ENCODE results near the gene GUCY1A1.

The GUCY1A1 gene

GRCh38 chr4:155660436-155660835 lies 6.2 kb upstream of the GUCY1A1 start:
- DNase-seq: no peak

- DNase-seq: no peak
Measured at GRCh38 chr4:155665054-155665453, 1.6 kb upstream of the GUCY1A1 start.

GRCh38 chr4:155667222-155667567 lies 547 bp downstream of the GUCY1A1 start:
- peak; percentile 17 to 50 (median 40) for DNase-seq

- peak; percentile 42 to 64 (median 56) for DNase-seq
Measured at GRCh38 chr4:155667568-155668511, 1.2 kb downstream of the GUCY1A1 start.

- no peak for DNase-seq
Measured at GRCh38 chr4:155668707-155669220, 2.1 kb downstream of the GUCY1A1 start.

GRCh38 chr4:155672342-155672741 lies 5.7 kb downstream of the GUCY1A1 start:
- no peak for DNase-seq

GRCh38 chr4:155673453-155673979 lies 6.9 kb downstream of the GUCY1A1 start:
- peak in 1 of 4 experiments; percentile 17 for DNase-seq

- DNase-seq: no peak
Measured at GRCh38 chr4:155674669-155675071, 8.0 kb downstream of the GUCY1A1 start.

GRCh38 chr4:155675709-155676429 lies 9.2 kb downstream of the GUCY1A1 start:
- DNase-seq: peak; percentile 10 to 82 (median 46)

GRCh38 chr4:155676430-155676825 lies 9.8 kb downstream of the GUCY1A1 start:
- no peak for DNase-seq

- DNase-seq: no peak
Measured at GRCh38 chr4:155678011-155678410, 11.4 kb downstream of the GUCY1A1 start.

GRCh38 chr4:155679343-155679742 lies 12.7 kb downstream of the GUCY1A1 start:
- peak; percentile 34 to 67 (median 60) for DNase-seq

GRCh38 chr4:155681886-155682285 lies 15.2 kb downstream of the GUCY1A1 start:
- no peak for DNase-seq

- DNase-seq: no peak
Measured at GRCh38 chr4:155684423-155684822, 17.8 kb downstream of the GUCY1A1 start.

GRCh38 chr4:155684892-155685541 lies 18.4 kb downstream of the GUCY1A1 start:
- DNase-seq: no peak

- no peak for DNase-seq
Measured at GRCh38 chr4:155687380-155687982, 20.8 kb downstream of the GUCY1A1 start.

GRCh38 chr4:155688211-155688610 lies 21.6 kb downstream of the GUCY1A1 start:
- no peak for DNase-seq

- DNase-seq: no peak
Measured at GRCh38 chr4:155688860-155689259, 22.2 kb downstream of the GUCY1A1 start.

- no peak for DNase-seq
Measured at GRCh38 chr4:155690044-155690837, 23.6 kb downstream of the GUCY1A1 start.

GRCh38 chr4:155692361-155692760 lies 25.7 kb downstream of the GUCY1A1 start:
- DNase-seq: no peak

GRCh38 chr4:155693015-155693663 lies 26.5 kb downstream of the GUCY1A1 start:
- no peak for DNase-seq
